GM06990 (cell line): ENCODE data around the gene ZSCAN26.

ENCODE experiments used
- DNase-seq: peaks from one replicate; pipeline ENCODE4 v3.0.0-alpha.2; 2011; ENCODE audit not compliant: insufficient read length; ENCODE audit errors: extremely low read depth
- H3K27me3 ChIP-seq: replicated peaks from 2 replicates; pipeline ENCODE4 v1.6.0; 2011; ENCODE audit warnings: low read length; ENCODE audit not compliant: control insufficient read depth, insufficient read depth
- H3K36me3 ChIP-seq: 2 replicates; pipeline ENCODE4 v1.5.1; 2011; ENCODE audit warnings: low read length; ENCODE audit not compliant: control insufficient read depth, insufficient read depth
- H3K4me3 ChIP-seq: replicated peaks from 2 replicates; pipeline ENCODE4 v1.5.1; 2011; ENCODE audit warnings: low read depth, mild to moderate bottlenecking, control low read depth, low read length
- TF ChIP-seq, protein P1 (sequence below): IDR thresholded peaks from 2 replicates; pipeline ENCODE4 v1.5.1; 2011; ENCODE audit warnings: low read length, control low read depth, mild to moderate bottlenecking, inconsistent platforms; ENCODE audit not compliant: insufficient read depth, poor library complexity, severe bottlenecking

The ZSCAN26 gene

DNA sequence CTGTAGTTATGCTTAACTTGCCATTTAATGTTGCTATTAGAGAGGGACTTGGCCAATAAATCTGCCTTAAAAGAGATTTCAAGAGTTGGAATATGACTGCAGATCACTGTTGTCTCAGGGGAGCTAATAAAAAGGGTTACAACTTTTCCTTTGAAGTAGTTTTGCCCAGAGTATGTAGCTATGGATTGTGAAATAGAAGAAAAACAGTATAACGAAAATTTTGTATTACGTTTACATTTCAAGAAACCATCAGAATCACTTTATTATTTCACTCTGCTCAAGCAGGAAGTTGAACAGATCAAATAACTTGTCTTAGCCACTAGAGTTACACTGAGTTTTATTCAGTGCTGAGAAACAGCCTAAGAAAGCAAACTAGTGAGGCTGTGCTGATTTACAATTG, 3.0 kb upstream of the ZSCAN26 start:
- H3K36me3 ChIP-seq, result no peaks in the 10 kb centered on the region
- H3K27me3 ChIP-seq, result no peaks in the 10 kb centered on the region
- TF ChIP-seq, protein P1, sequence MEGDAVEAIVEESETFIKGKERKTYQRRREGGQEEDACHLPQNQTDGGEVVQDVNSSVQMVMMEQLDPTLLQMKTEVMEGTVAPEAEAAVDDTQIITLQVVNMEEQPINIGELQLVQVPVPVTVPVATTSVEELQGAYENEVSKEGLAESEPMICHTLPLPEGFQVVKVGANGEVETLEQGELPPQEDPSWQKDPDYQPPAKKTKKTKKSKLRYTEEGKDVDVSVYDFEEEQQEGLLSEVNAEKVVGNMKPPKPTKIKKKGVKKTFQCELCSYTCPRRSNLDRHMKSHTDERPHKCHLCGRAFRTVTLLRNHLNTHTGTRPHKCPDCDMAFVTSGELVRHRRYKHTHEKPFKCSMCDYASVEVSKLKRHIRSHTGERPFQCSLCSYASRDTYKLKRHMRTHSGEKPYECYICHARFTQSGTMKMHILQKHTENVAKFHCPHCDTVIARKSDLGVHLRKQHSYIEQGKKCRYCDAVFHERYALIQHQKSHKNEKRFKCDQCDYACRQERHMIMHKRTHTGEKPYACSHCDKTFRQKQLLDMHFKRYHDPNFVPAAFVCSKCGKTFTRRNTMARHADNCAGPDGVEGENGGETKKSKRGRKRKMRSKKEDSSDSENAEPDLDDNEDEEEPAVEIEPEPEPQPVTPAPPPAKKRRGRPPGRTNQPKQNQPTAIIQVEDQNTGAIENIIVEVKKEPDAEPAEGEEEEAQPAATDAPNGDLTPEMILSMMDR, result no peak
- no peak overlapping the region for H3K4me3 ChIP-seq
- no peak for DNase-seq

DNA sequence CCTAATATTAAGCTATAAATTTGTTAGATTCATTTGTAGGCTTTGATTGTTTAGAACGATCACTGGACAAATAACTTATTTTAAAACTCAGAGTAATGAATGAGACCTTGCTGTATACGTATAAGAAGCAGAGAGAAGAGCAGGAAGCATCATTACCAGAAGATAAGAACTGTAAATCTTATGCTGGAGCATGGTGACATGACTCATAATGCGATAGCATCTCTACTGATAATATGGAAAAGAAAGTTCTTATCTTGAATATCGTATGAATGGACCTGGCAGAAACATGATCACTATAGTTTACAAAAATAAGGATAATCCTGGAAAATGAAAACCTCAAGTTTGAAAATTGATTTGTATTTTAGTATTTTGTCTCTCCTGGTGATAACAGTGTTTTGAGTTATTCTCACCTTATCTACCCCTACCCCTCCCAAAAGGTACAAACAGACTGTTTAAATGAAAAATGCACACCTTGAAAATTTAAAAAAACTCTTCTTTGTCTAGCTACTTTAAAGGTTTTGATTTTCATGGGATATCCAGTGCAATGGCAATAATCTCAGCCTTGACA, 2.0 kb upstream of the ZSCAN26 start:
- Histone ChIP-seq H3K27me3 (no peaks in the 10 kb centered on the region), H3K4me3 (no peak overlapping the region), H3K36me3 (no peaks in the 10 kb centered on the region)
- DNase-seq, result no peak
- TF ChIP-seq, protein P1, result no peak

DNA sequence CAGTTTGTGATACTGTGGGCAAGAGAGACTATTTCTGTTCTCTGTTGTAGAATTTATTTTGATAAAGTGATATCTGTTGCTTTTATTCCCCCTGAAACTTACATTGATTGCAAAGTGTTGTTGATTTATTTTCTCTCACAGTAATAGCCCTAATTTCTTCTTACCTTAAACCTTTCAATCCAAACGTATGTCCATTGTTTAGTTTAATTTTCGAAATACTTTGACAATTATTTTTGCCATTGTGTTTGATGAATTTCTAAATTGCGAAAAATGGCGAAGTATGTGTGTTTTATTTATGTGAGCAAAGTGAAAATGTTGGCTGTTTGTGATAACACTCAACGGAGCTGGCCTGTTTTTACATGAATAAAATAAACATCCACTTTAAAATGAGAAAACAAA, 381 bp upstream of the ZSCAN26 start:
- H3K36me3 ChIP-seq, result no peaks in the 10 kb centered on the region
- peak overlapping the region; percentile 73 for H3K4me3 ChIP-seq
- no peaks in the 10 kb centered on the region for H3K27me3 ChIP-seq
- TF ChIP-seq, protein P1, result no peak
- no peak for DNase-seq

DNA sequence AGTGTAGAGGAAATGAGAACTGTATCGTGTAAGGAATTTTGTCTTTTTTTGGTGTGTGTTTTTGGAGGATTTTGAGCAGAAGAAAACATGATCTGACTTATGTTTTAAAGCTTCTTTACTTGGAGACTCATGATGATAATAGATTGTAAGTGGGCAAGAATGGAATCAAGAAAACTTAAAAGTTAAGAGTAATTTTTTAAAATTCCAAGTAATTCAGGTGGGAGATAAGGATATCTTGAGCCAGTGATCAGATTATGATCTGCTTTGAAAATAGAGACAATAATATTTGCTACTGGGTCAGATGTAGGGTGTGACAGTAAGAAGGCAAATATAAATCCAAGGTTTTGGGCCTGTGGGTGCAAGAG, 734 bp downstream of the ZSCAN26 start:
- H3K36me3 ChIP-seq, result peaks cover 3% of the 10 kb centered on the region; the same call in 1 of the 2 replicates
- H3K4me3 ChIP-seq, result peak overlapping the region; percentile 73
- H3K27me3 ChIP-seq, result no peaks in the 10 kb centered on the region
- TF ChIP-seq, protein P1, result no peak
- DNase-seq, result no peak

DNA sequence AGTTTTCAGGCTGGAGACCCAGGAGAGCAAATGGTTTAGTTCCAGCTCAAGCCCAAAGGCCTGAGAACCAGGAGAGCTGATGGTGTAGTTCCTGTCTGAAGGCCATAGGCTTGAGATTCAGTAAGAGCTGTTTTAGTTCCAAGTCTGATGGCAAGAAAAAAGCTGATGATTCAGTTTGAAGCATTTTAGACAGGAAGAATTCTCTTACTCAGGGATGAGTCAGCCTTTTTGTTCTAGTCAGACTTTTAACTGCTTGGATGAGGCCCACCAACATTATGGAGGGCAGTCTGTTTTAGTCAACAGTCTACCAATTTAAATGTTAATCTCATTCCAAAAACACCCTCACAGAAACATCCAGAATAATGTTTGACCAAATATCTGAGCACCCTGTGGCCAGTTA, 2.5 kb downstream of the ZSCAN26 start:
- TF ChIP-seq, protein P1, result no peak
- no peak overlapping the region for H3K4me3 ChIP-seq
- peaks cover 3% of the 10 kb centered on the region; the same call in 1 of the 2 replicates for H3K36me3 ChIP-seq
- DNase-seq, result no peak
- H3K27me3 ChIP-seq, result no peaks in the 10 kb centered on the region

DNA sequence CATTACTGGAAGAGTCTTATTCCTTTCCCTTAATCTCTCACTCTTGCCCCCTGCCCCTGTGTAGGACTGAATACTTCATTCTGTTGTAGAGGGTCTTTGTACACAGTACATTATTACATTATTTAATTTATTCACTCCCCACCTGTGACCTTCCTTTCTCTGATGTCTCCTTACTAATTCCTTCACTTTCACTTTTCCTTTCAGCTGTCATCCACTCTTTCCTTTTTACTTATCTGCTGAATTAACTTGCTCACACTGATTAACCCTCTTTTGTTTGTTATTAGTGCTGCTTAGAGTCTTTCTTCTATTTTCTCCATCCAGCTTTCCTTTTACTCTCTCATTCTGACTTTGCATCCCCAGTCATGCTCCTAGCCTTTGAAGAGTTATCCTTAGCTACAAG, 7.9 kb downstream of the ZSCAN26 start:
- TF ChIP-seq, protein P1, result no peak
- H3K27me3 ChIP-seq, result no peaks in the 10 kb centered on the region
- DNase-seq, result no peak
- H3K36me3 ChIP-seq, result peaks cover 3% of the 10 kb centered on the region; the same call in 1 of the 2 replicates
- no peak overlapping the region for H3K4me3 ChIP-seq
